ENCODE results near the gene LCLAT1.

DNA sequence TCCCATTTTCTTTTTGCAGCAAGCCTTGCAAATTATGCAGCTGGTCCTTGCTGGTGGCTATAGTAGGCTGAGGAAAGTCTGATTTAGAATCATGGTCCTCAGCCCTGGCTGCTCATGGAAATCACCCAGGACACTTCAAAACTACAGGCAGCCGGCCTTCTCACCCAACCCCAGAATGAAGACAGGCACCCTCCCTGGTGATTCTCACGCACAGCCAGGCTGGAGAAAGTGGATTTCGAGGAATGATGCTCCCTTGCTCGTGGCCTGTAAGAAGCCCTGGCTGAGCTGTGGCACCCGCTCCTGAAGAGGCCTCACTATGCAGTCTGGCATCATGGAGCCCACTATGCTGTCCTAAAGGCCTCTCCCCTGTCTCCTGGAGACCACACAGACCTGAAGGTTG lies 202.8 kb downstream of the LCLAT1 start:
- TF ChIP-seq, protein P1, sequence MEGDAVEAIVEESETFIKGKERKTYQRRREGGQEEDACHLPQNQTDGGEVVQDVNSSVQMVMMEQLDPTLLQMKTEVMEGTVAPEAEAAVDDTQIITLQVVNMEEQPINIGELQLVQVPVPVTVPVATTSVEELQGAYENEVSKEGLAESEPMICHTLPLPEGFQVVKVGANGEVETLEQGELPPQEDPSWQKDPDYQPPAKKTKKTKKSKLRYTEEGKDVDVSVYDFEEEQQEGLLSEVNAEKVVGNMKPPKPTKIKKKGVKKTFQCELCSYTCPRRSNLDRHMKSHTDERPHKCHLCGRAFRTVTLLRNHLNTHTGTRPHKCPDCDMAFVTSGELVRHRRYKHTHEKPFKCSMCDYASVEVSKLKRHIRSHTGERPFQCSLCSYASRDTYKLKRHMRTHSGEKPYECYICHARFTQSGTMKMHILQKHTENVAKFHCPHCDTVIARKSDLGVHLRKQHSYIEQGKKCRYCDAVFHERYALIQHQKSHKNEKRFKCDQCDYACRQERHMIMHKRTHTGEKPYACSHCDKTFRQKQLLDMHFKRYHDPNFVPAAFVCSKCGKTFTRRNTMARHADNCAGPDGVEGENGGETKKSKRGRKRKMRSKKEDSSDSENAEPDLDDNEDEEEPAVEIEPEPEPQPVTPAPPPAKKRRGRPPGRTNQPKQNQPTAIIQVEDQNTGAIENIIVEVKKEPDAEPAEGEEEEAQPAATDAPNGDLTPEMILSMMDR (IDR thresholded peaks at IDR 0.05): no peak
- no peak for TF ChIP-seq POLR2A (IDR thresholded peaks at IDR 0.05)

All from uterus (tissue), 2 donors.